ENCODE results near the gene SEMA3A. TPM values are rescaled to one million over a fixed set of nuclear protein-coding genes. Genes with fewer than 3 reads are reported as not detected.

Gene SEMA3A
- total and polyA plus RNA-seq, 2 of the 13 experiments (the other 11 are each of a cell fraction or from before 2014, with no cell fraction given), result 0.29 to 1.2 TPM

DNA sequence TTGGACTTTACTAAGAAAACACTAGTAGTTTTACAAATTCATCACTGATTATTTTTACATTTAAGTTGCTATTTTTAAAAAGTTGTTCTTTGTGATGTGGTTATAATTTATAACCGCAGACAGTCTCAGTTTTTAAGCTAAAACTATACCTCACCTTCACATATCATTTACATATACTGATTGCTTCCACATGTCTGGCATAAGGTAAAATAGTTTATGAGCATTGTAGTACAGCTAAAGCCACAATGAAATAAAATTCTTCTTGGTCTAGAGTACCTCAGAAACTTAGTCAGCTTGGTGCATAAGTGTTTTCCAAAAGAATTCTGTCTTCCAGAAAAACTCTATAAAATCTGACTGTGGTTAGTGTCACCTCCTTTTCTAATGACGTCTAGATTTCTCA lies 13.0 kb downstream of the SEMA3A start:
- Histone ChIP-seq H4K20me1 (ENCODE audit: insufficient read depth, low read length) (no peaks in the 10 kb centered on the region), H2AFZ (ENCODE audit: low read length) (no peak overlapping the region), H3K4me1 (ENCODE audit: insufficient read depth, low read length) (no peaks in the 10 kb centered on the region), H3K4me2 (ENCODE audit: low read depth, low read length) (no peak overlapping the region), H3K27ac (ENCODE audit: extremely low read length, insufficient read depth, low read length) (no peak overlapping the region), H3K4me3 (replicated peaks in 1 of 3; ENCODE audit: insufficient read depth in 1 of 3, low read depth in 2 of 3, low read length in 3 of 3) (no peak overlapping the region), H3K27me3 (ENCODE audit: control insufficient read depth in 1 of 2, insufficient read depth in 2 of 2, low read length in 2 of 2) (no peaks in the 10 kb centered on the region), H3K79me2 (ENCODE audit: insufficient read depth, low read length) (no peaks in the 10 kb centered on the region), H3K9ac (ENCODE audit: insufficient read depth, low read depth, low read length) (no peak overlapping the region), H3K9me3 (ENCODE audit: low read length) (no peaks in the 10 kb centered on the region), H3K36me3 (replicated peaks in 1 of 2; ENCODE audit: control insufficient read depth in 1 of 2, insufficient read depth in 2 of 2, low read length in 2 of 2) (no peaks in the 10 kb centered on the region)
- in situ Hi-C loops (cut with HindIII; ENCODE audit: extremely low pct_ligation_motif_present, low pct_unique_long_range_greater_than_20kb), result no loop called here
- ATAC-seq, result no peak
- DNase-seq (ENCODE audit: low spot score), result no peak
- no peak for TF ChIP-seq ZNF605 (CRISPR knock-in tag; IDR thresholded peaks at IDR 0.05)
- no peak for TF ChIP-seq ELF4 (CRISPR knock-in tag; IDR thresholded peaks at IDR 0.05; ENCODE audit: borderline replicate concordance)
- TF ChIP-seq, protein P1, sequence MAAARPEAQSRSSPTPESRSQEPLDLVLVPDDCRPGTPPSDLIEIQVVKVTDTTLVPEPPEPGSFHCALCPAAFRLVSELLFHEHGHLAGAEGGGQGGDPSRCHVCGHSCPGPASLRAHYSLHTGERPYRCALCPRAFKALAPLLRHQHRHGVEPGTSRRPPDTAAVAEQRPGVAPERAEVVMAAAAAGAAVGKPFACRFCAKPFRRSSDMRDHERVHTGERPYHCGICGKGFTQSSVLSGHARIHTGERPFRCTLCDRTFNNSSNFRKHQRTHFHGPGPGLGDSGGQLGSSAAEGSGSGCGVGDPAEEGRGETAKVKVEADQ (CRISPR knock-in tag; IDR thresholded peaks at IDR 0.05; ENCODE audit: borderline replicate concordance), result no peak
- no peak for TF ChIP-seq IRX3 (CRISPR knock-in tag; IDR thresholded peaks at IDR 0.05; ENCODE audit: borderline replicate concordance, low read depth)
- TF ChIP-seq FOXM1 (CRISPR knock-in tag; IDR thresholded peaks at IDR 0.05), result no peak
- TF ChIP-seq, protein P2, sequence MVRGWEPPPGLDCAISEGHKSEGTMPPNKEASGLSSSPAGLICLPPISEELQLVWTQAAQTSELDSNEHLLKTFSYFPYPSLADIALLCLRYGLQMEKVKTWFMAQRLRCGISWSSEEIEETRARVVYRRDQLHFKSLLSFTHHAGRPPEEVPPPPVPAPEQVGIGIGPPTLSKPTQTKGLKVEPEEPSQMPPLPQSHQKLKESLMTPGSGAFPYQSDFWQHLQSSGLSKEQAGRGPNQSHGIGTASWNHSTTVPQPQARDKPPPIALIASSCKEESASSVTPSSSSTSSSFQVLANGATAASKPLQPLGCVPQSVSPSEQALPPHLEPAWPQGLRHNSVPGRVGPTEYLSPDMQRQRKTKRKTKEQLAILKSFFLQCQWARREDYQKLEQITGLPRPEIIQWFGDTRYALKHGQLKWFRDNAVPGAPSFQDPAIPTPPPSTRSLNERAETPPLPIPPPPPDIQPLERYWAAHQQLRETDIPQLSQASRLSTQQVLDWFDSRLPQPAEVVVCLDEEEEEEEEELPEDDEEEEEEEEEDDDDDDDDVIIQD (CRISPR knock-in tag; IDR thresholded peaks at IDR 0.05; ENCODE audit: low read depth), result no peak
- TF ChIP-seq ZNF577 (CRISPR knock-in tag; IDR thresholded peaks at IDR 0.05; ENCODE audit: borderline replicate concordance, low read depth), result no peak
- no peak for TF ChIP-seq ARNT (IDR thresholded peaks at IDR 0.05)
- no peak for TF ChIP-seq ZSCAN31 (CRISPR knock-in tag; IDR thresholded peaks at IDR 0.05; ENCODE audit: low read depth)
- TF ChIP-seq ZNF678 (CRISPR knock-in tag; IDR thresholded peaks at IDR 0.05), result no peak
- TF ChIP-seq, protein P3, sequence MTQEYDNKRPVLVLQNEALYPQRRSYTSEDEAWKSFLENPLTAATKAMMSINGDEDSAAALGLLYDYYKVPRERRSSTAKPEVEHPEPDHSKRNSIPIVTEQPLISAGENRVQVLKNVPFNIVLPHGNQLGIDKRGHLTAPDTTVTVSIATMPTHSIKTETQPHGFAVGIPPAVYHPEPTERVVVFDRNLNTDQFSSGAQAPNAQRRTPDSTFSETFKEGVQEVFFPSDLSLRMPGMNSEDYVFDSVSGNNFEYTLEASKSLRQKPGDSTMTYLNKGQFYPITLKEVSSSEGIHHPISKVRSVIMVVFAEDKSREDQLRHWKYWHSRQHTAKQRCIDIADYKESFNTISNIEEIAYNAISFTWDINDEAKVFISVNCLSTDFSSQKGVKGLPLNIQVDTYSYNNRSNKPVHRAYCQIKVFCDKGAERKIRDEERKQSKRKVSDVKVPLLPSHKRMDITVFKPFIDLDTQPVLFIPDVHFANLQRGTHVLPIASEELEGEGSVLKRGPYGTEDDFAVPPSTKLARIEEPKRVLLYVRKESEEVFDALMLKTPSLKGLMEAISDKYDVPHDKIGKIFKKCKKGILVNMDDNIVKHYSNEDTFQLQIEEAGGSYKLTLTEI (CRISPR knock-in tag; conservative IDR thresholded peaks at IDR 0.05), result no peak
- TF ChIP-seq DR1 (CRISPR knock-in tag; IDR thresholded peaks at IDR 0.05), result no peak
- TF ChIP-seq GABPB1 (CRISPR knock-in tag; IDR thresholded peaks at IDR 0.05), result no peak
- no peak for TF ChIP-seq NR2F1 (CRISPR knock-in tag; IDR thresholded peaks at IDR 0.05)
- no peak for TF ChIP-seq ZNF234 (CRISPR knock-in tag; conservative IDR thresholded peaks at IDR 0.05)
- TF ChIP-seq ARHGAP35 (CRISPR knock-in tag; IDR thresholded peaks at IDR 0.05; ENCODE audit: borderline replicate concordance), result no peak
- no peak for TF ChIP-seq ZNF549 (CRISPR knock-in tag; IDR thresholded peaks at IDR 0.05)
- no peak for TF ChIP-seq SP4 (CRISPR knock-in tag; IDR thresholded peaks at IDR 0.05)
- no peak for FAIRE-seq
- CTCF ChIA-PET (ENCODE audit: low intra/inter-chr PET ratio, low total read pairs), result no interaction called here
- POLR2A ChIA-PET, result no interaction called here
- no TSS peak for BruUV-seq (replicated peaks)
- intact Hi-C loops (cut with micrococcal nuclease; ENCODE audit: unreplicated experiment), result no loop called here
- WGBS (ENCODE audit: low lambda C conversion rate), result 28% methylated on average over 2 of the region's 2 CpGs
